Pancreas (tissue), 10 donors: ENCODE measurements around the gene CEP76. TPM values are rescaled to one million over a fixed set of nuclear protein-coding genes. Genes with fewer than 3 reads are reported as not detected.

Experiments used
- ATAC-seq, 4 donors: fragments of 200-7000 bp; cut with Tn5 transposase; one replicate each; pipeline versions ENCODE4 v1.8.0 to v1.9.1; 2020; ENCODE audit warnings: mild to moderate bottlenecking in 4 of 4, moderate library complexity in 4 of 4
- DNase-seq, 6 donors: peaks; one replicate each; pipeline ENCODE4 v3.0.0-alpha.2; 2020
- FAIRE-seq: peaks from 2 replicates; lab custom pipeline; 2012; peaks lifted over from hg19 to GRCh38; lab: Jason Lieb, UNC
- H3K27ac ChIP-seq, 4 donors: fragments of 200-600 bp; sonication (generic); 1 replicate in 3 of 4; 2 replicates in 1 of 4; pipeline versions ENCODE4 v1.5.0 to v1.8.0; 2020
- H3K27me3 ChIP-seq, 4 donors: fragments of 200-600 bp; one replicate each; pipeline ENCODE4 v1.8.0; 2021
- H3K36me3 ChIP-seq, 3 donors: fragments of 200-600 bp; sonication (generic) in 1 of 3; one replicate each; pipeline versions ENCODE4 v1.5.0 to v1.8.0; 2020 to 2021
- H3K4me1 ChIP-seq, 3 donors: fragments of 200-600 bp; one replicate each; pipeline ENCODE4 v1.8.0; 2021
- H3K4me3 ChIP-seq, 4 donors: fragments of 200-600 bp; sonication (generic) in 2 of 4; one replicate each; pipeline versions ENCODE4 v1.5.0 to v1.8.0; 2020 to 2021
- H3K9me3 ChIP-seq, 4 donors: fragments of 200-600 bp; one replicate each; pipeline ENCODE4 v1.8.0; 2021
- CTCF ChIP-seq, 4 donors: fragments of 200-600 bp; sonication (generic) in 3 of 4; IDR thresholded peaks; one replicate each; pipeline versions ENCODE4 v1.5.0 to v1.8.0; 2021; ENCODE audit warnings: antibody characterized with exemption in 4 of 4
- WGBS, 2 donors: extraction: QIAGEN DNeasy Blood & Tissue Kit; methylation state at CpG; one replicate each; pipeline ENCODE4 v1.1.7; 2013; 5-methylcytosine and 5-hydroxymethylcytosine counted together
- intact Hi-C, 3 donors: fragments of 100-400 bp; cut with DNase I; formaldehyde crosslinking; loops; one replicate each; pipeline versions ENCODE4 v1.11.1 to v1.14.2; 2022
- polyA plus RNA-seq, 2 donors: library from polyadenylated mRNA; stranded (reverse); fragments of 200-250 nt; gene quantifications; one replicate each; pipeline ENCODE4 v1.2.3, GENCODE V29; 2013
- total RNA-seq, 6 donors: library from RNA; stranded (reverse); fragmentation: NEBNext Ultra II Directional in 4 of 6; extraction: Animal tissue kit (Norgen Biotek cat#: 25700) in 4 of 6; gene quantifications; one replicate each; pipeline versions ENCODE4 v1.2.1 to v1.2.4, GENCODE V29; 2021 to 2023
- donor health status: healthy with polysubstance abuse.
- donor health status: DM: no; HTN: no; CAD: no; lungs with moderate emphysema.
- donor health status: DM: no; HTN: no; CAD: no.
- donor health status: control.
- donor health status: control.
- donor health status: Bipolar disorder and iron deficiency.
- donor health status: DM: yes; HTN: yes; CAD: no.
- donor health status: DM: no; HTN: no; CAD: no.
- donor health status: DM: no; HTN: no; CAD: no.
- donor health status: DM: yes; HTN: yes; CAD: no.

The CEP76 gene
- total RNA-seq (1 to 10 TPM; 1.8 to 3.6 (median 2.7) TPM), polyA plus RNA-seq (1 to 10 TPM; 1.6 to 2.4 TPM)

GRCh38 chr18:12702221-12703095 is at the start of gene CEP76, which contains the start of gene PSMG2:
TSS of gene CEP76 (minus strand) at chr18:12702723. CDS start at chr18:12702548, 175 bp downstream.
TSS of gene PSMG2 (plus strand) at chr18:12703042. CDS start at chr18:12703108, 66 bp downstream.
- DNase-seq: peak; percentile 81 to 92 (median 87)
- peaks cover 7 to 25% (median 19%) of the 10 kb centered on the region in 3 donors for H3K4me1 ChIP-seq
- peak within 1 kb of the TSS; percentile 58 to 91 (median 79) for H3K4me3 ChIP-seq
- peak within 1 kb of the TSS; percentile 97 to 98 (median 98) for H3K27ac ChIP-seq
- 0% methylated on average over 79 to 89 of the region's 89 CpGs for WGBS, 2 donors
- H3K27me3 ChIP-seq: no peaks in the 10 kb centered on the region
- TF ChIP-seq CTCF (IDR thresholded peaks at IDR 0.05): no peak
- no peaks in the 10 kb centered on the region for H3K9me3 ChIP-seq
- ATAC-seq: peak; percentile 95 to 98 (median 95)
- intact Hi-C loops: no loop called here
- peaks cover 0 to 5% (median 0%) of the 10 kb centered on the region in 3 donors for H3K36me3 ChIP-seq
- FAIRE-seq: no peak

- Histone ChIP-seq H3K4me1 (no peaks in the 10 kb centered on the region), H3K4me3 (no peak overlapping the region), H3K27me3 (no peaks in the 10 kb centered on the region), H3K27ac (no peak overlapping the region), H3K36me3 (no peaks in the 10 kb centered on the region), H3K9me3 (no peaks in the 10 kb centered on the region)
- intact Hi-C loops: no loop called here
- FAIRE-seq (no peak), ATAC-seq (no peak), DNase-seq (no peak)
- TF ChIP-seq CTCF (IDR thresholded peaks at IDR 0.05): no peak
- 74 to 78% methylated on average over 4 of the region's 4 CpGs for WGBS, 2 donors
These were observed 49.4 kb upstream of the CEP76 start for GRCh38 chr18:12751891-12752290.

GRCh38 chr18:12751503-12751884 is 49.0 kb upstream of the CEP76 start:
- no peak overlapping the region for H3K4me3 ChIP-seq
- no peaks in the 10 kb centered on the region for H3K36me3 ChIP-seq
- H3K27ac ChIP-seq: no peak overlapping the region
- no peak for FAIRE-seq
- H3K4me1 ChIP-seq: no peaks in the 10 kb centered on the region
- H3K27me3 ChIP-seq: no peaks in the 10 kb centered on the region
- TF ChIP-seq CTCF (IDR thresholded peaks at IDR 0.05): no peak
- intact Hi-C loops: no loop called here
- no peaks in the 10 kb centered on the region for H3K9me3 ChIP-seq
- DNase-seq: no peak
- 63 to 78% methylated on average over 5 of the region's 5 CpGs for WGBS, 2 donors
- ATAC-seq: no peak

- 79 to 88% methylated on average over 18 of the region's 18 CpGs for WGBS, 2 donors
- no peak for FAIRE-seq
These were observed 48.4 kb upstream of the CEP76 start for GRCh38 chr18:12750715-12751502.

More at GRCh38 chr18:12750715-12751502, 48.4 kb upstream of the CEP76 start:
- Histone ChIP-seq H3K9me3 (no peaks in the 10 kb centered on the region), H3K4me1 (no peaks in the 10 kb centered on the region), H3K4me3 (no peak overlapping the region), H3K27ac (no peak overlapping the region), H3K27me3 (no peaks in the 10 kb centered on the region), H3K36me3 (no peaks in the 10 kb centered on the region)
- ATAC-seq: no peak
- intact Hi-C loops: no loop called here
- no peak for TF ChIP-seq CTCF (IDR thresholded peaks at IDR 0.05)
- no peak for DNase-seq
